HEK293T (cell line): ENCODE results near the gene CHTF18.

Experiments used
- CTCF ChIA-PET: fragments of 350-600 bp; formaldehyde crosslinking; extraction: SDS; loops from one replicate; lab custom pipeline; 2021; ENCODE audit warnings: antibody characterized with exemption, inconsistent platforms; lab: Yijun Ruan, JAX
- POLR2A ChIA-PET: fragments of 350-600 bp; formaldehyde crosslinking; extraction: SDS; loops from one replicate; lab custom pipeline; 2020; ENCODE audit warnings: antibody characterized with exemption, inconsistent platforms; lab: Yijun Ruan, JAX
- DNase-seq: peaks from one replicate; pipeline ENCODE4 v3.0.0; 2012; ENCODE audit warnings: mixed read lengths; ENCODE audit errors: extremely low spot score
- ARNT ChIP-seq: fragments of 450-650 bp; IDR thresholded peaks from 2 replicates; pipeline ENCODE4 v1.6.1; 2017; ENCODE audit warnings: mild to moderate bottlenecking
- BHLHE40 ChIP-seq: fragments of 450-650 bp; IDR thresholded peaks from 2 replicates; pipeline ENCODE4 v1.6.1; 2016; ENCODE audit warnings: mild to moderate bottlenecking, moderate library complexity, borderline replicate concordance
- CTBP1 ChIP-seq: fragments of 450-650 bp; IDR thresholded peaks from 2 replicates; pipeline ENCODE4 v1.6.1; 2016; ENCODE audit warnings: borderline replicate concordance
- ELF4 ChIP-seq: fragments of 450-650 bp; IDR thresholded peaks from 2 replicates; pipeline ENCODE4 v1.6.1; 2017; ENCODE audit warnings: antibody characterized with exemption
- FOXA1 ChIP-seq: fragments of 450-650 bp; IDR thresholded peaks from 2 replicates; pipeline ENCODE4 v1.6.1; 2016; ENCODE audit warnings: mild to moderate bottlenecking
- FOXK2 ChIP-seq: fragments of 450-650 bp; IDR thresholded peaks from 2 replicates; pipeline ENCODE4 v1.6.1; 2016; ENCODE audit warnings: mild to moderate bottlenecking
- FOXM1 ChIP-seq: fragments of 450-650 bp; IDR thresholded peaks from 2 replicates; pipeline ENCODE4 v1.6.1; 2017; ENCODE audit warnings: mild to moderate bottlenecking, borderline replicate concordance
- HDGF ChIP-seq: fragments of 450-650 bp; IDR thresholded peaks from 2 replicates; pipeline ENCODE4 v1.6.1; 2017; ENCODE audit warnings: antibody characterized with exemption, borderline replicate concordance
- L3MBTL2 ChIP-seq: fragments of 450-650 bp; conservative IDR thresholded peaks from 2 replicates; pipeline ENCODE4 v1.6.1; 2016; ENCODE audit warnings: mild to moderate bottlenecking
- LEF1 ChIP-seq: fragments of 450-650 bp; IDR thresholded peaks from 2 replicates; pipeline ENCODE4 v1.6.1; 2017; ENCODE audit warnings: mild to moderate bottlenecking, borderline replicate concordance
- NFRKB ChIP-seq: fragments of 450-650 bp; IDR thresholded peaks from 2 replicates; pipeline ENCODE4 v1.6.1; 2016; ENCODE audit warnings: mild to moderate bottlenecking, moderate library complexity
- PKNOX1 ChIP-seq: fragments of 450-650 bp; IDR thresholded peaks from 2 replicates; pipeline ENCODE4 v1.6.1; 2016
- SP1 ChIP-seq: fragments of 450-650 bp; IDR thresholded peaks from 2 replicates; pipeline ENCODE4 v1.6.1; 2017
- SUZ12 ChIP-seq: fragments of 450-650 bp; IDR thresholded peaks from 2 replicates; pipeline ENCODE4 v1.6.1; 2016; ENCODE audit warnings: mild to moderate bottlenecking
- TARDBP ChIP-seq: fragments of 450-650 bp; IDR thresholded peaks from 2 replicates; pipeline ENCODE4 v1.6.1; 2016
- ZNF384 ChIP-seq: fragments of 450-650 bp; IDR thresholded peaks from 2 replicates; pipeline ENCODE4 v1.6.1; 2016

Gene CHTF18

GRCh38 chr16:754656-755055 lies 33.8 kb upstream of the CHTF18 start:
- no peak for TF ChIP-seq HDGF
- TF ChIP-seq FOXK2, result no peak
- TF ChIP-seq SUZ12, result no peak
- TF ChIP-seq BHLHE40, result no peak
- no peak for TF ChIP-seq NFRKB
- no peak for TF ChIP-seq FOXA1
- no peak for TF ChIP-seq ELF4
- no peak for TF ChIP-seq ZNF384
- no peak for TF ChIP-seq TARDBP
- TF ChIP-seq L3MBTL2, result no peak
- ChIA-PET POLR2A (no interaction called here), CTCF (interaction anchor here (0.6 to 0.7 kb wide), 2 partner anchors 31 to 131 kb away, joined by 3 to 6 read pairs; no protein-coding TSS in a partner anchor)
- no peak for DNase-seq

- ChIA-PET POLR2A (interaction anchor here (1.1 kb wide), 1 partner anchor 15 kb away, joined by 3 read pairs; the partner anchor contains the start of gene CIAO3), CTCF (interaction anchor here (0.7 kb wide), 1 partner anchor 30 kb away, joined by 3 read pairs; no protein-coding TSS in a partner anchor)
- DNase-seq, result no peak
- TF ChIP-seq PKNOX1, result no peak
- no peak for TF ChIP-seq LEF1
- TF ChIP-seq L3MBTL2, result no peak
- no peak for TF ChIP-seq ZNF384
- TF ChIP-seq SP1, result no peak
- TF ChIP-seq ELF4, result no peak
- TF ChIP-seq ARNT, result no peak
- no peak for TF ChIP-seq NFRKB
- no peak for TF ChIP-seq FOXK2
- no peak for TF ChIP-seq TARDBP
- no peak for TF ChIP-seq FOXM1
- TF ChIP-seq SUZ12, result no peak
- no peak for TF ChIP-seq FOXA1
- no peak for TF ChIP-seq BHLHE40
- TF ChIP-seq CTBP1, result no peak
- no peak for TF ChIP-seq HDGF
Observed at GRCh38 chr16:756428-756827, 32.0 kb upstream of the CHTF18 start.

DNA sequence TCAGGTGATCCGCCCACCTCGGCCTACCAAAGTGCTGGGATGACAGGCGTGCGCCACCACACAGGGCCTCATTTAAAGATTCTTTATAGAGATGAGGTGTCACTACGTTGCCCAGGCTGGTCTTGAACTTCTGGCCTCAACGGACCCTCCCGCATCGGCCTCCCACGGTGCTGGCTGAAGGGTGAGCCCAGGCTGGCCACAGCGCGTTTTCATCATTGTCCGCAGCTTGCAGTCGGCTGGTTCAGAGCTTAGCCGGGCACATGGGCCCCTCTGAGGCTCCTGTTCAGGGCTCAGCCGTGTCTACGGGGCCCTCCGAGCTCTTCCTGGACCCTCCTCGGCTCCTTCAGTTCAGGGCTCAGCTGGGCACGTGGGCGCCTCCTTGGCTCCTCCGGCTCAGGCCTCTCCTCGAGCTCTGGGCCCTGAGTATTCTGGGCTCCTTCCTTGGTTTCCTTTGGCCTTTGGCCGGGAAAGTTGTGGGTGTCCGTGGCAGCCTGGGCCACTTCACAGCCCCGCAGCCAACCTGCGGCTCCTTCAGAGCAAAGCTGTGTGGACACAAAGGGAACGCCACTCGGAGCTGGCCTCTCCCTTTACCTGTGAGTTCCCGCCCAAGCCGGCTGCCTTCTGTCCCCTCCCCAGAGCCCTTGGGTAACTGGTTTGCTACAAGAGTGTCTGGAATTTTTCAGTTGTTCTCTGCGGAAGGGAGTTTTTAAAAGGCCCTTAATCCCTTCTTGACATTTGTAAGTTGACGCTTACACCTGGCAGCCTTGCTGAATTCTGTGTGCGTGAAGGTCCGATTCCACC lies 29.1 kb upstream of the CHTF18 start:
- DNase-seq, result no peak
- TF ChIP-seq HDGF (no peak), PKNOX1 (no peak), BHLHE40 (no peak), ARNT (no peak), ZNF384 (no peak), NFRKB (no peak), ELF4 (no peak), FOXA1 (no peak), SP1 (no peak), CTBP1 (no peak), L3MBTL2 (no peak), FOXM1 (no peak), TARDBP (no peak), LEF1 (no peak), SUZ12 (no peak), FOXK2 (no peak)
- POLR2A ChIA-PET, result interaction anchor here (1.9 to 2.0 kb wide), 2 partner anchors 10 to 38 kb away, joined by 4 to 5 read pairs; partner anchors contain the start of gene ANTKMT
- CTCF ChIA-PET, result interaction anchor here (0.6 kb wide), 1 partner anchor 148 kb away, joined by 3 read pairs; no protein-coding TSS in a partner anchor

DNA sequence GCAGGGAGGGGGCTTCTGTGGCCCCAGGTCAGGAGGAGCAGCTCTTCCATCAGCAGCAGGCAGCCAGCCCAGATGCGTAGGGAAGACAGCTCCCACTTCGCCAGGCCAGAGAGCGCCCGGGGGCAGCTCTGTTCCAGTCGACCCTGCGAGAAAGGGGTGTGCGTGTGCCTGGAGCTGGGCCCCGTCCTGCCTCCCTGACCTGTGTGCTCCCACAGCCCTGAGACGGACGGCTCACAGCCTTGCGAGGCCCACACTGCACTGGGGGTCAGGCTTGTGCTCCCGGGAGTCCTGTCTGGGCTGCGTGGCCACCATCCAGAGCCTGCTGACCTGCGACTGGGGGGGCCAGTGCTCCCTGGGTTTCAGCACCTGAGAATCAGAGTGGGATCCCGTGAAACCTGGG lies 28.4 kb upstream of the CHTF18 start:
- CTCF ChIA-PET, result no interaction called here

GRCh38 chr16:760545-761343 lies 27.7 kb upstream of the CHTF18 start, which contains the start of gene MSLN:
TSS of gene MSLN (plus strand) at chr16:760734. CDS start at chr16:762681, 1,947 bp downstream.
- TF ChIP-seq FOXA1 (no peak), ELF4 (no peak), CTBP1 (no peak), TARDBP (no peak), PKNOX1 (no peak), HDGF (no peak), NFRKB (no peak), ZNF384 (no peak), LEF1 (no peak), SUZ12 (no peak)
- ChIA-PET POLR2A (interaction anchor here (1.3 to 2.0 kb wide), 3 partner anchors 11 to 39 kb away, joined by 4 to 5 read pairs (median 4); partner anchors contain the start of genes ANTKMT and CIAO3), CTCF (no interaction called here)
- DNase-seq, result no peak

More for the DNA sequence above, 28.4 kb upstream of the CHTF18 start:
- POLR2A ChIA-PET, result interaction anchor here (0.6 to 2.0 kb wide), 3 partner anchors 10 to 39 kb away, joined by 3 to 5 read pairs (median 4); partner anchors contain the start of gene ANTKMT
- no peak for DNase-seq
- TF ChIP-seq L3MBTL2 (no peak), SUZ12 (no peak), SP1 (no peak), FOXM1 (no peak), ELF4 (no peak), CTBP1 (no peak), HDGF (no peak), ZNF384 (no peak), BHLHE40 (no peak), FOXK2 (no peak), NFRKB (no peak)
